ENCODE results near the gene CLNS1A. TPM values are rescaled to one million over a fixed set of nuclear protein-coding genes. Genes with fewer than 3 reads are reported as not detected.
A peak's percentile ranks its signal among the peaks of the same experiment; 100 is the strongest.

The CLNS1A gene
- total RNA-seq, 1 donor = 88.5 TPM

DNA sequence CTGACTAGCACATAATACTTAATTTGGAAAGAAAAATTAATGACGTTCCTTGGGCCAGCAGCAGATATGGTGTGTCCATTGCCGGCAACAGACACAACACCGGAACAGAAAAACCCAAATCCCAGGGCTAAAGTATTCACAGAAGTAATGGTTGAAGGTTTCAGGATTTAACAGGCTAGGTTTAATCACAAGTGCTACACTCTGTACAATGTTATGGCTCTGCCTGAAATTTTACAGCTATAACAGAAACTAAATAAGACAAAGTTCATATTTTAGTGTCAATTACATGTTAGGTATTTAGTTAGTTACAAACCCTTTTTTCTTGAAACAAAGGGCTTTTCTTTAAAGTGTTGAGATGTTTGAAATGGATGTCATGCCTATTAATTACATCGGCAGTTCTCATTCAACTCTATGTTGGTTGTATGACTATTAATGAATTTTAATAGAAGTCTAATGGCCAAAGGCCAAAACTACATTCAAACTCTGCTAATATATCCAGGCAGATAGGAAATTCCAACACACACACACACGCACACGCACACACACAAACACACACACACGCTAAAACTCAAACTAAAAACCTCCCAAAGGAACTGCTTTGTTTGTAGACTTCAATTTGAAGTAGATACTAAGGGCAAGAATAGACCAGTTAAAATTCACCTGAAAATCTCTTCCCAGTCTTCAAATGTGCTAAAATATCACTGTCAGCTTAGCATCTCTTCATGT lies 27.8 kb upstream of the CLNS1A start:
- TF ChIP-seq, protein P1, sequence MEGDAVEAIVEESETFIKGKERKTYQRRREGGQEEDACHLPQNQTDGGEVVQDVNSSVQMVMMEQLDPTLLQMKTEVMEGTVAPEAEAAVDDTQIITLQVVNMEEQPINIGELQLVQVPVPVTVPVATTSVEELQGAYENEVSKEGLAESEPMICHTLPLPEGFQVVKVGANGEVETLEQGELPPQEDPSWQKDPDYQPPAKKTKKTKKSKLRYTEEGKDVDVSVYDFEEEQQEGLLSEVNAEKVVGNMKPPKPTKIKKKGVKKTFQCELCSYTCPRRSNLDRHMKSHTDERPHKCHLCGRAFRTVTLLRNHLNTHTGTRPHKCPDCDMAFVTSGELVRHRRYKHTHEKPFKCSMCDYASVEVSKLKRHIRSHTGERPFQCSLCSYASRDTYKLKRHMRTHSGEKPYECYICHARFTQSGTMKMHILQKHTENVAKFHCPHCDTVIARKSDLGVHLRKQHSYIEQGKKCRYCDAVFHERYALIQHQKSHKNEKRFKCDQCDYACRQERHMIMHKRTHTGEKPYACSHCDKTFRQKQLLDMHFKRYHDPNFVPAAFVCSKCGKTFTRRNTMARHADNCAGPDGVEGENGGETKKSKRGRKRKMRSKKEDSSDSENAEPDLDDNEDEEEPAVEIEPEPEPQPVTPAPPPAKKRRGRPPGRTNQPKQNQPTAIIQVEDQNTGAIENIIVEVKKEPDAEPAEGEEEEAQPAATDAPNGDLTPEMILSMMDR (IDR thresholded peaks at IDR 0.05; ENCODE audit: insufficient read depth, low read depth, low read length) = no peak
- H3K4me3 ChIP-seq (ENCODE audit: low read depth, low read length) = no peak overlapping the region
- DNase-seq (ENCODE audit: low read depth) = no peak

GRCh38 chr11:77661670-77662069 lies 24.1 kb upstream of the CLNS1A start:
- H3K4me3 ChIP-seq (ENCODE audit: low read depth, low read length) = no peak overlapping the region
- TF ChIP-seq, protein P1 (IDR thresholded peaks at IDR 0.05; ENCODE audit: insufficient read depth, low read depth, low read length) = no peak
- DNase-seq (ENCODE audit: low read depth) = no peak

DNA sequence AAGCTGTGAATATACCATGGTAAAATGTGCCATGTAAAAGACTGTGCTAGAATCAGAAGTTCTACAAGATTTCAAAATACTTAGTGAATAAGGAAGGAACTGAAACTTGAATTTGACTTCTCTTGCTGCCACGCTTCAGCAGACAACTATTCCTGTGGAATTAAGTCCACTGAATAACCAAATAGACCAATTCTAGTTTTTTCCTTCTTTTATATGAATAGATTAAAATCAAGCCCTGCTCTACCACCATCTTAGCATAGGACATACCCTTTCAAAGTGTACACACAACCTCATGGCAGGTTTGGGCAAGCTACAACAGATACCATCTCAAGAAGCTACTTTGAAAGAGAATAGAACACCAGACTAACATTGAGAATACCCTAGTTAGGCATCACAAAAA lies 23.4 kb upstream of the CLNS1A start:
- TF ChIP-seq, protein P1 (IDR thresholded peaks at IDR 0.05; ENCODE audit: insufficient read depth, low read depth, low read length) = no peak
- DNase-seq (ENCODE audit: low read depth) = no peak
- no peak overlapping the region for H3K4me3 ChIP-seq (ENCODE audit: low read depth, low read length)

- TF ChIP-seq, protein P1 (IDR thresholded peaks at IDR 0.05; ENCODE audit: insufficient read depth, low read depth, low read length) = no peak
- DNase-seq (ENCODE audit: low read depth) = peak; percentile 68
- H3K4me3 ChIP-seq (ENCODE audit: low read depth, low read length) = no peak overlapping the region
Measured at GRCh38 chr11:77658213-77659013, 20.8 kb upstream of the CLNS1A start.

GRCh38 chr11:77656362-77656761 lies 18.8 kb upstream of the CLNS1A start:
- no peak overlapping the region for H3K4me3 ChIP-seq (ENCODE audit: low read depth, low read length)
- TF ChIP-seq, protein P1 (IDR thresholded peaks at IDR 0.05; ENCODE audit: insufficient read depth, low read depth, low read length) = no peak
- no peak for DNase-seq (ENCODE audit: low read depth)

DNA sequence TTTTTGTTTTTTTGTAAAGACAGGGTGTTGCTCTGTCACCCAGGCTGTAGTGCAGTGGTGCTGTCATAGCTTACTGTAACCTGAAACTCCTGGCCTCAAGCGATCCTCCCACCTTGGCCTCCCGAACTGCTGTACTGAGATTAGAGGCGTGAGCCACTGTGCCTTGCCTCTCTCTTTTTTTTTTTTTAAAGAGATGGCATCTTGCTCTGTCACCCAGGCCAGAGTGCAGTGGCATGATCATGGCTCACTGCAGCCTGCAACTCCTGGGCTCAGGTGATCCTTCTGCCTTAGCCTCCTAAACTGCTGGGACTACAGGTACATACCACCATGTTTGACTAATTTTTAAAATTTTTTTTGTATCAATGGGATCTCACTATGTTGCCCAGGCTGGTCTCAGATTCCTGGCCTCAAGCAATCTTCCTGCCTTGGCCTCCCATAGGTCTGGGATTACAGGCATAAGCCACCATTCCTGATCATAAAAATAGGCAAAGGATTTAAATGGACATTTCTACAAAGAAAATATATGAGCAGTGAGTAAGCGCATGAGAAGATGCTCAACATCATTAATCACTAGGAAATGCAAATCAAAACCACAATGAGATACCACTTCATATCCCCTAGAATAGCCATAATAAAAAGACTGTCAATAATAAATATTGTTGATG lies 17.3 kb upstream of the CLNS1A start:
- no peak overlapping the region for H3K4me3 ChIP-seq (ENCODE audit: low read depth, low read length)
- peak; percentile 47 for DNase-seq (ENCODE audit: low read depth)
- TF ChIP-seq, protein P1 (IDR thresholded peaks at IDR 0.05; ENCODE audit: insufficient read depth, low read depth, low read length) = no peak

Measured in fibroblast of villous mesenchyme (primary cell).